ENCODE data around the gene TPD52L2. TPM values are rescaled to one million over a fixed set of nuclear protein-coding genes. Genes with fewer than 3 reads are reported as not detected.

The TPD52L2 gene
- 78.0 TPM for total RNA-seq
- polyA plus RNA-seq (ENCODE audit: insufficient read depth, low read depth, low replicate concordance): 73.1 TPM
- long read RNA-seq, donor 1, full-length matches to known transcripts: 13 of 21 reads
- long read RNA-seq, donor 1, partial matches to known transcripts: 8 of 21 reads
- long read RNA-seq, donor 1, other reads (novel, unspliced or antisense): 0 of 21 reads
- long read RNA-seq, donor 2, full-length matches to known transcripts: 26 of 33 reads
- long read RNA-seq, donor 2, partial matches to known transcripts: 7 of 33 reads
- long read RNA-seq, donor 2, other reads (novel, unspliced or antisense): 0 of 33 reads
- long read RNA-seq, donor 3, full-length matches to known transcripts: 32 of 32 reads
- long read RNA-seq, donor 3, partial matches to known transcripts: 0 of 32 reads
- long read RNA-seq, donor 3, other reads (novel, unspliced or antisense): 0 of 32 reads
- long read RNA-seq, donor 4, full-length matches to known transcripts: 21 of 30 reads
- long read RNA-seq, donor 4, partial matches to known transcripts: 9 of 30 reads
- long read RNA-seq, donor 4, other reads (novel, unspliced or antisense): 0 of 30 reads
- long read RNA-seq, donor 5, partial matches to known transcripts: 0 of 2 reads
- long read RNA-seq, donor 5, other reads (novel, unspliced or antisense): 0 of 2 reads
- long read RNA-seq, donor 6, partial matches to known transcripts: 0 of 8 reads
- long read RNA-seq, donor 6, other reads (novel, unspliced or antisense): 0 of 8 reads
- long read RNA-seq, donor 7, full-length matches to known transcripts: 58 of 77 reads
- long read RNA-seq, donor 7, partial matches to known transcripts: 7 of 77 reads
- long read RNA-seq, donor 7, other reads (novel, unspliced or antisense): 12 of 77 reads
- long read RNA-seq, donor 8, full-length matches to known transcripts: 22 of 46 reads
- long read RNA-seq, donor 8, partial matches to known transcripts: 24 of 46 reads
- long read RNA-seq, donor 8, other reads (novel, unspliced or antisense): 0 of 46 reads
- long read RNA-seq, donor 9, full-length matches to known transcripts: 15 of 32 reads
- long read RNA-seq, donor 9, partial matches to known transcripts: 17 of 32 reads
- long read RNA-seq, donor 9, other reads (novel, unspliced or antisense): 0 of 32 reads
- long read RNA-seq, donor 10, full-length matches to known transcripts: 22 of 31 reads
- long read RNA-seq, donor 10, partial matches to known transcripts: 9 of 31 reads
- long read RNA-seq, donor 10, other reads (novel, unspliced or antisense): 0 of 31 reads

GRCh38 chr20:63864978-63865640, at the start of gene TPD52L2:
TSS of gene TPD52L2 (plus strand) at chr20:63865270. CDS start at chr20:63865366, 96 bp downstream.
- H3K9me3 ChIP-seq (ENCODE audit: control insufficient read depth in 2 of 3, insufficient read depth in 1 of 3, low read length in 3 of 3): no peaks in the 10 kb centered on the region
- no peak for TF ChIP-seq CTCF (IDR thresholded peaks at IDR 0.05; ENCODE audit: borderline replicate concordance, extremely low read depth, insufficient read depth)
- H3K9ac ChIP-seq (ENCODE audit: low read length in 3 of 3): peak within 1 kb of the TSS; percentile 63 to 81 (median 79)
- peaks cover 0 to 9% (median 7%) of the 10 kb centered on the region in 3 donors for H3K4me1 ChIP-seq (ENCODE audit: control insufficient read depth in 2 of 3, insufficient read depth in 2 of 3, low read depth in 1 of 3, low read length in 3 of 3)
- H3K36me3 ChIP-seq (ENCODE audit: control insufficient read depth in 2 of 3, insufficient read depth in 3 of 3, low read length in 3 of 3): peaks cover 0 to 12% (median 7%) of the 10 kb centered on the region in 3 donors
- no peaks in the 10 kb centered on the region for H3K27me3 ChIP-seq (ENCODE audit: control insufficient read depth, insufficient read depth, low read length)
- peak within 1 kb of the TSS; percentile 90 to 92 for H3K27ac ChIP-seq (ENCODE audit: low read depth in 2 of 2, low read length in 2 of 2)
- DNase-seq (peak; percentile 99), FAIRE-seq (peak; percentile 92)
- intact Hi-C loops (cut with DNase I): no loop called here
- H3K4me3 ChIP-seq (ENCODE audit: low read length in 3 of 3): peak within 1 kb of the TSS; percentile 78 to 84 (median 81)

- peaks cover 0 to 19% (median 3%) of the 10 kb centered on the region in 3 donors for H3K4me1 ChIP-seq (ENCODE audit: control insufficient read depth in 2 of 3, insufficient read depth in 2 of 3, low read depth in 1 of 3, low read length in 3 of 3)
- no peak for DNase-seq
- TF ChIP-seq CTCF (IDR thresholded peaks at IDR 0.05; ENCODE audit: borderline replicate concordance, extremely low read depth, insufficient read depth): no peak
These were observed 49.3 kb upstream of the TPD52L2 start for GRCh38 chr20:63815615-63816253.

More at GRCh38 chr20:63815615-63816253, 49.3 kb upstream of the TPD52L2 start:
- Histone ChIP-seq H3K9ac (ENCODE audit: low read length in 3 of 3) (no peak overlapping the region), H3K27ac (ENCODE audit: low read depth in 2 of 2, low read length in 2 of 2) (no peak overlapping the region), H3K27me3 (ENCODE audit: control insufficient read depth, insufficient read depth, low read length) (no peaks in the 10 kb centered on the region), H3K36me3 (ENCODE audit: control insufficient read depth in 2 of 3, insufficient read depth in 3 of 3, low read length in 3 of 3) (peaks cover 0 to 6% (median 0%) of the 10 kb centered on the region in 3 donors), H3K9me3 (ENCODE audit: control insufficient read depth in 2 of 3, insufficient read depth in 1 of 3, low read length in 3 of 3) (no peaks in the 10 kb centered on the region), H3K4me3 (ENCODE audit: low read length in 3 of 3) (no peak overlapping the region)
- intact Hi-C loops (cut with DNase I): no loop called here
- no peak for FAIRE-seq
